ENCODE data around the gene XPO5.
"Not testable (repeated sequence)": the region's sequence is repeated elsewhere in the genome, so short reads cannot be mapped to it uniquely, and the experiment has no call there.

The XPO5 gene

DNA sequence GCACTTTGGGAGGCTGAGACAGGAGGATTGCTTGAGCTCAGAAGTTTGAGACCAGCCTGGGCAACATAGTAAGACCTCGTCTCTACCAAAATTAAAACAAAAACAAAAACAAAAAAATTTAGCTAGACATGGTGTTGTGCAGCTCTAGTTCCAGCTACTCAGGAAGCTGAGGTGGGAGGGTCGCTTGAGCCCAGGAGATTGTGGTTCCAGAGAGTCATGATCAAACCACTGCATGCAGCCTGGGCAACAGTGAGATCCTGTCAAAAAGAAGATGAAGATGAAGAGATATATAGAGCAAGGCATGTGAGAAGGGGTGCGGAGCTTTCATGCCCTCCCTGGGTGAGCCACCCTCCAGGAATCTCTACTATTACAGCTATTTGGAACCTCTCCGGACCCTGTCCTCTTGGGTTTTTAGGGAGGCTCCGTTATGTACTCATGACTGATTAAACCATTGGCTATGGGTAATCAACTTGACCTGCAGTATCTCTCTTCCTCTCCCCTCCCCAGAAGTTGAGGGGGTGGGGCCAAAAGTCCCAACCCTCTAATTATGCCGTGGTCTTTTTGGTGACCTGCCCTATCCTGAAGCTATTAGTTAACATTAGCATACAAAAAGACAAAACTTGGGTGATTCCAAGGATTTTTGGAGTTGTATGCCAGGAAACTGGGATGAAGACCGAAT lies 9.2 kb upstream of the XPO5 start:
- DNase-seq (ENCODE audit: low spot score): no peak

DNA sequence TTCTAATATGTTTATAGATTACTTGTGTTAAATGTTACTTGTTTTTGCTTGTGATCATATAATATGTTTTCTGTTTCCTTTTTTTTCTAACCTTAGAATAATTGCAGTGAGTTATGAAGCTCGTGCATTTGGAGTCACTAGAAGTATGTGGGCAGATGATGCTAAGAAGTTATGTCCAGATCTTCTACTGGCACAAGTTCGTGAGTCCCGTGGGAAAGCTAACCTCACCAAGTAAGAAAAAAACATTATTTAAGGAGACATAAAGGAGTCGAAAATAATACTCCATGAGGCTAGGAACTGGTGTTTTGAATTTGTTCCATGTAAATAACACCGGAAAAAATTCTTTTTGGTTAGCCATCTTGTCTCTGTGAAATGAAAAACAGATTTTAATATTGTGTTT lies 7.1 kb upstream of the XPO5 start:
- no peak for DNase-seq (ENCODE audit: low spot score)

DNA sequence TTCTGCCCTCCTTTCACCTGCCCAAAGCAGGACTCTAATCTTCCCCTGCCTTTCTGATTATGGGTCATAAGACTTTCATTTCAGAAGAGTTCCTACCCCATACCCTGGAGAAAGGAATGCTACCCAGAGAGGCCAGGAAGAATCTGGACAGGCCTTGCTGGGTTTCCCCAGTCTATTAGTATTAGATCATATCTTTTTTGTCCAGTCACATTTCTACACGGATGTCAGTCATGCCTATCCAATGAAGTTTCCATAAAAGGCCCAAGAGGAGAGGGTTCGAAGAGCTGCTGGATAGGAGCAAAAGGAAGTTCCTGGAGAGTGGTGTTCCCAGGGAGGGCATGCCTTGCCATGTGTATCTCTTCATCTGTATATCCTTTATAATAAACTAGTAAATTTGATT lies 3.3 kb upstream of the XPO5 start:
- DNase-seq (ENCODE audit: low spot score): no peak

DNA sequence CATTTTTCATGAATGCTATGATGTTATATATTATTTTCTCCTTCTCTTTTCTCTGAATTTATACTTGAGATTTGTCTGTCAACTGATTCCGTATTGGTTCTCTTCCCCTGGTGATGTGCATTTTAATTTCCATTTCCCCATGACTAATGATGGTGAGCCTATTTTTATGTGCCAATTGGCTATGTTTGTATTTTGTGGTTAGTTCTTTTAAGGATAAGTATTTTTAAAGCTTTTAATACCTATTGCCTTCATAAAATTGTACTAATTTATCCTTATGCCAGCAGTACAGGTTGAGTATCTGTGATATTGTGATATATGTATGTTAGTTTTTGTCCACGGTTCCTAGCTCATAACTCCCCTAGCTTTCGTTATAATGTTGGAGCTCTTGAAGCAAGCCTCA lies 2.9 kb upstream of the XPO5 start:
- no peak for DNase-seq (ENCODE audit: low spot score)

DNA sequence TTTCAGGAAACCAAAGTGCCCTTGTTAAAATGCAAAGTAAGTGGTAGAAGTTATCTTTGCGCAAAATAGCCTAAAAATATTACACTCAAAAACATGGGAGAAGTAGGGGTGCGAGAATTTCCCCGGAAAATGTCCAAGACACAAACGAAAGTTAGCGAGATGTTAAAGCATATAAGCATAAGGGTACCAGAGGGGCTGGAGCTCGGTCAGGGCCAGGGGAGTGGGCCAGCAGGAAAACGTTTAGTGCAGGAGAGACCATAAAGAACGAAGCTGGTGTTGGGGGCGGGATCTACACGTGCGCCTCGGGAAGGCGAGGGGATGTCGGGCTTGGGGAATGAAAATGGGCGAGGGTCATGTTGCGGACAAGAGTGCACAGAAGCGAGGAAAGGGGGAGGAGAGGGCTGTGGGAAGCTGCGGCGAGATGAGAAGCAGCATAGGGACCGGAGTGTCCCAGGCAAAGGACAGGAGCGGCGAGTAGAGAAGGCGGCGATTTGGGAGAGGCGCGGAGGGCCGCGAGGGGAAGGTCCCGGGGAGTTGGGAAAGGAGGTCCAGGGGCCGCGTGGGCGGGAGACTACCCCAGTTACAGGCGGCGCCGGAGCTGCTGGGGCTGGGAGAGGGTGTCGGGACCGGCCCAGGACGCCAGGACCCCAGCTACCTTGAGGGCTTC lies 600 bp downstream of the XPO5 start:
- peak; percentile 26 for DNase-seq (ENCODE audit: low spot score)

DNA sequence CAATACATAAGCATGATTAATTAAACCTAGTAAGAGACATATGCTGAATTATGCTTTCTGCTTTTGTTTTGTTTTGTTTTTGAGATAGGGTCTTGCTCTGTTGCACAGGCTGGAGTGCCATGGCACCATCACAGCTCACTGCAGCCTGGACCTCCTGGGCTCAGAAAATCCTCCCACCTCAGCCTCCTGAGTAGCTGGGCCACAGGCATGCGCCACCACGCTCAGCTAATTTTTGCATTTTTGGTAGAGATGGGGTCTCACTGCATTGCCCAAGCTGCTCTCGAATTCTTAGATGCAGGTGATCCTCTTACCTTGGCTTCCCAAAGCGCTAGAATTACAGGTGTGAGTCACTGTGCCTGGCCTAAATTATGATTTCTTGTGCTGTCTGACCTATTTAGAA lies 3.8 kb downstream of the XPO5 start:
- DNase-seq (ENCODE audit: low spot score): no peak

DNA sequence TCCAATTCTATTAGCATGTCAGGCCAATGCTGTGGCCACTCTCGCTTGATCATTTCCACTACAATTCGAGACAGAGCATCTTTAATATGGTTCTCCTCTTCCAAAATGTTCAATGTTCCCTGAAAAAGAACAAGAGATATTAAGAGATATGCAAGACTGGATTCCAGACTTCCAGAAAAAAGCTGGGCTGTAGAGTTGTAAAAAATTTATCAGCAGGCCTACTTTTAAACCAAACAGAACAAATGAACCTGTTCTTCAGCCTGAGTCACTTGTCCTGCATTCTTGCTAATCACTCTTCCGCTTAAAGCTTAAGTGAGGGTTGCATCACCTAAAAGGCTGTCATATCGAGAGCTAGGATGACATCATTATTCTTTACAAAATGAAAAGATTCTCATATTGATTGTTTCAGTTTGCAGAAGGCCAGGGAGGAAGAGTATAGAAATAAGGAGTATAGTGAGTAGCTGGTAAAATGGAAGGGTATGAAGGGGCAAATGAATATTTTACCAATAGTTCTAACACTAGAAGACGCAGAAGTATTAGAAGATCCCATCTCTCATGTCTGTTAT lies 4.9 kb downstream of the XPO5 start:
- DNase-seq (ENCODE audit: low spot score): no peak

DNA sequence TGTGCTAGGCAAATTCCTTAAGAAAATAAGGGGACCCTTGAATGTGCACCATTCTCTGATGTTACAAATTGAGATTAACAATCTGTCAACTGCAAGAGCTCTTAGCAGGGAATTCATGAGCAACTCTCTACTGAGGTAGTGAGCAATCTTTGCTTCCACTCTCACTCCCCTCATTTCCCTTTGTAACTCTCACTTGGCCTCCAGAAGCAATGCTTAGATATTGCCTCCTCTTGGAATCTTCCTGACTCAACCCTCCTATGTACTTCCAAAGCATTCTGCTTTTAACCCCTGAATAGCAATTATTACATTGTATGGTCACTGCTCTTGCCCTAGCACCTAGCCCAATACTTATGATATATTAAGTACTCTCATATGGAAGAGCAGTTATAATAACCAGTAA lies 16.5 kb downstream of the XPO5 start:
- no peak for DNase-seq (ENCODE audit: low spot score)

DNA sequence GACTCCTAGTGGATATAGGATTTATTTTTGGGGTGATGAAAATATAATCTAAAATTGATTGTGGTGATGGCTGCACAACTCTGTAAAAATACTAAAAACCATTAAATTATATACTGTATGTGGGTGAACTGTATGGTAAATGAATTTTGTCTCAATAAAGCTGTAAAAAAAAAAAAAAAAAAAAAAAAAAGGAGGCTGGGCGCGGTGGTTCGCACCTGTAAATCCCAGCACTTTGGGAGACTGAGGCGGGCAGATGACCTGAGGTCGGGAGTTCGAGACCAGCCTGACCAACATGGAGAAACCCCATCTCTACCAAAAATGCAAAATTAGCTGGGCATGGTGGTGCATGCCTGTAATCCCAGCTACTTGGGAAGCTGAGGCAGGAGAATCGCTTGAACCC lies 18.2 kb downstream of the XPO5 start:
- not testable (repeated sequence) for DNase-seq (ENCODE audit: low spot score)

DNA sequence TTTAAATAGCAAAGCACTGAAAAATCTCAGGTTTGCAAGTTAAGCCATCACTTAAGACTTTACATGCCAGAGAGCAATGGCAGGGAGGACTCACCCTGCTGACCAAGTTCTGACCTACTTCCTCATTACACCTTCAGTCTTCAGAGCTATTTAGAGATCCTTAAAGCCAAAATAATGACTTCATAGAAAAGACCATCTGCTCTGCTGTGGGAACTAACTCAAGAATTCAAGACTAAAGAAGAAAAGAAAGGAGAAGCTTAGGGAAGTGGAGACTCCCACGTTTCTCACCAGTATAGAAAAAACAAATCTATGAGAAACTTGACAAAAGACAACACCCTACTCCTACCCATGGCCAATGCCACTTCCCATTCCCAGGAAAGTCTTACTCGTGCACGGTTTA lies 28.6 kb downstream of the XPO5 start:
- peak; percentile 5 for DNase-seq (ENCODE audit: low spot score)

DNA sequence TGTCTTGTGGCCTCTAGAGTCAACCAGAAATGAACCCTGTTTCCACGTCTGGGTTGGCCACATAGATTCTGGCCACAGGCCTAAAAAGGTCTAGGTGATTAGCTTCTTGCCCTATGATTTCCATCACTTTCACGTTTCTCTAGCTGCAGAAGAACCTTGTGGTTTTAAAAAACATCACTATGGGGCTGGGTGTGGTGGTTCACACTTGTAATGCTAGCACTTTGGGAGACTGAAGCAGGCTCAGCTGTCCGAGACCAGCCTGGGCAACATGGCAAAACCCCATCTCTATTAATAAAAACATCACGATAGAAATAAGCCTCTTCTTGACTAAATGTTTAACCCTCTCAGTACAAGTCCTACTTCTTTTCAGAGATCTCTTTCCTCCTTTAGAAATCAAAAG lies 31.4 kb downstream of the XPO5 start:
- DNase-seq (ENCODE audit: low spot score): no peak

DNA sequence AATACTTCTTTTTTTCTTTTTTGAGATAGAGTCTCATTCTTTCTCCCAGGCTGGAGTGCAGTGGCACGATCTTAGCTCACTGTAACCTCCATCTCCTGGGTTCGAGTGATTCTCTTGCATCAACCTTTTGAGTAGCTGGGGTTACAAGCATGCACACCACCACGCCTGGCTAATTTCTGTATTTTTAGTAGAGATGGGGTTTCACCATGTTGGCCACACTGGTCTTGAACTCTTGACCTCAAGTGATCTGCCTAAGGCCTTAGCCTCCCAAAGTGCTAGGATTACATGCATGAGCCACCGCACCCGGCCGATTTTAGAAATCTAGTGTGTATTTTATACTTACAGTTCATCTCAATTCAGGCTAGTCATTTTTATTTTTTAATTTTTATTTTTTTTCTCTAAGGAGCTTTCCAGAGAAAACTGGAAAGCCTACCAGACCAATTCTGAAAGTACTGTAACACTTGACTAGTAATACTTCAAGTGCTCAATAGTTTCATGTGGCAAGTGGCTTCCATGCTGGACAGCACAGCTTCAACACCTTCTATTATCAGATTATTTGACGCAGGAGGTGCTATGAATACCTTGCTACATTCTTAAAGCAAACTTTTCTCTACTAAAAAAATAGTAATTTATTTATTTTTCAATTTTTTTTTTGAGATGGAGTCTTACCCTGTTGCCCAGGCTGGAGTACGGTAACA lies 33.9 kb downstream of the XPO5 start:
- DNase-seq (ENCODE audit: low spot score): no peak

DNA sequence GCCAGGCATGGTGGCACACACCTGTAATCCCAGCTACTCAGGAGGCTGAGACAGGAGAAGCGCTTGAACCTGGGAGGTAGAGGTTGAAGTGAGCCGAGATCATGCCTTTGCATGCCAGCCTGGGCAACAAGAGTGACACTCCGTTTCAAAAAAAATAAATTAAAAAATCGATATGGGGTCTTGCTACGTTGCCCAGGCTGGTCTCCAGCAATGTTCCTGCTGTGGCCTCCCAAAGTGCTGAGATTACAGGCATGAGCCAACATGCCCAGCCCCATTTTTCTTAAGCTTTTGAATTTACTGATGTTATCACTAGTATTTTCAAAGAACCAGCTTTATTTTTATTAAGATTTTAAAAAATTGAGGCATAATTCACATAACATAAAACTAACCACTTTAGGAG lies 35.3 kb downstream of the XPO5 start:
- DNase-seq (ENCODE audit: low spot score): no peak

DNA sequence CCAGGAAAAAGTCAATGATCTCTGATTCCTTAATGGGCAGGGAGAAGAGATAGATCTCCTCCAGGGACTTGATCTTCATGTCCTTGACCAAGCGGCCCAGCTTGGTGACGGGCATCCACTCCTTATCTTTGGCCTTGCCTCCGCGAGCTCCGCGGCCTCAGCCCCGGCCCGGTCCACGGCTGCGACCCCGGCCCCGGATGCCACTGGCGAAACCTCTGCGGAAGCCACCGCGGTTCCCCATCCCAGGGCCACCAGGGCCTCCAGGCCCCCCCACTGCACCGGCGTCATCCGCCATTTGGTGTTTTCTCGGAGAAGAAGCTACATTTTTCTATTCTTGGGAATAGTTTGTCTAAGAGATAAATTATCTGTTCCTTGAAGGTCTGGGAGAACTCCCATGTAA lies 36.4 kb downstream of the XPO5 start:
- not testable (repeated sequence) for DNase-seq (ENCODE audit: low spot score)

DNA sequence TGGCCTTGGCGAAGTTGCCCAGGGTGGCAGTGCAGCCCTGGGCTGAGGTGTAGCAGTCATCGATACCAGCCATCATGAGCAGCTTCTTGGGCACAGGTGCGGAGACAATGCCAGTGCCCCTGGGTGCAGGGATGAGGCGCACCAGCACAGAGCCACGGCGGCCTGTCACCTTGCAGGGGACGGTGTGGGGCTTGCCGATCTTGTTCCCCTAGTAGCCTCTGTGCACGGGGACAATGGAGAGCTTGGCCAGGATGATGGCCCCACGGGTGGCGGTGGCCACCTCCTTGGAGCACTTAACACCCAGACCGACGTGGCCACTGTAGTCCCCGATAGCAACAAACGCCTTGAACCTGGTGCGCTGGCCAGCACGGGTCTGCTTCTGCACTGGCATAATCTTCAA lies 36.9 kb downstream of the XPO5 start:
- not testable (repeated sequence) for DNase-seq (ENCODE audit: low spot score)

DNA sequence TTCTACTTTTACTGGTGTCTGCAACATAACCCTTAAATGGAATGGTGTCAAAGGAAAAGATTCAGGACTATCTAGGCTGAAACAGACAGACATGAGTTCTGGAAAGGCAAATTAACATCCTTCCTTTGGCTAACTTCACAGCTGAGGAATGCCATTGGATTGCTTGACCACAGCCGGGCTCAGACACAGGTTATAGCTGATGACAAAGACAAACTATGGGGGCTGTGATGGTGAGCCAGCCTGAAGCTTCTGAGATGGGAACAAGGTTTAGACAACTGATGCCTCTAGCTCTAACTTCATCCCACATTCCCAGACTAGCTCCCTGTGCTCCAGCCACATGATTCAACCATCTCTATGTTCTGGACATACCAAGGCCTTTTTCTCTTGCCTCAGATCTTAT lies 43.6 kb downstream of the XPO5 start:
- no peak for DNase-seq (ENCODE audit: low spot score)

DNA sequence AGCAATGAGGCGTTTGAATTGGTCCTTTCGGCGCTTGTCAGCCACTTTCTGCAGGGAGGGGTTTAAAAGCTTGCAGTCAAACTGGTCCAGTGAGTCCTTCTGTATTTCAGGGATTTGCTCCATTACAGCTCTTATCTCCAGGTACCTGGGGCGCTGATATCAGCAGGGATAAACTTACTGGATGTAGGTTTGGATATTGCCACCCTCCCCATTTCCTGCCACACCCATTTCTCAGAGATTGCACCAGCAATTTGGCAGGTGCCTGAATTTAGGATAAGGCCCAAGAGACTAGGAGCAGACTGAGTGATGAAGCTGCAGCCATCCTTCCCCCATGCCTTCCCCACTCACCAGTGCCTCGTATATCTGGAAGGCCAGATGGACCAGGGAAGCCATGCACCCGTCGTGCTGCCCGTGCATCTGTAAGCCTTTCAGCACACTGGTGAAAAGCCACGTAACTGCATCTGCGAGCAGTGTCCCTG lies 51.3 kb downstream of the XPO5 start:
- DNase-seq (ENCODE audit: low spot score): no peak

DNA sequence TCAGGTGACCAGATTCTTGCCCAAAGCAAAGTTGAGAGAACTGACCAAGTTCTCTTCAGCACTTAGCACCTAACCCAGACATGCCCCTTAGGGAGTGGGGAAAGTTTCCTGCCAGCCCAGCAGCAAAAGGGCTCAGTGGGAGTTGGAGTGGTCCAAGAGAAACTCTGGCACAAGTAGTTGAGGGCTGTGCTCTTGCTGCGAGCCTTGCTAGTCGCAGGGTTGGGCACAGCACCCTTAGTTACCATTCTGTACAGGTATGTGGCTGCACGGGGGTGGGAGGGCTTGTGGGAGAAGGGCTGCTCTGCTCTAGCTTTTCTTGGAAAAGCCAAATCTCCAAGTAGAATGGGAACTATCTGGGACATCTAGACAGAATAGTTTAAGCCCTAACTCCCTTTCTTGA lies 52.6 kb downstream of the XPO5 start:
- no peak for DNase-seq (ENCODE audit: low spot score)

DNA sequence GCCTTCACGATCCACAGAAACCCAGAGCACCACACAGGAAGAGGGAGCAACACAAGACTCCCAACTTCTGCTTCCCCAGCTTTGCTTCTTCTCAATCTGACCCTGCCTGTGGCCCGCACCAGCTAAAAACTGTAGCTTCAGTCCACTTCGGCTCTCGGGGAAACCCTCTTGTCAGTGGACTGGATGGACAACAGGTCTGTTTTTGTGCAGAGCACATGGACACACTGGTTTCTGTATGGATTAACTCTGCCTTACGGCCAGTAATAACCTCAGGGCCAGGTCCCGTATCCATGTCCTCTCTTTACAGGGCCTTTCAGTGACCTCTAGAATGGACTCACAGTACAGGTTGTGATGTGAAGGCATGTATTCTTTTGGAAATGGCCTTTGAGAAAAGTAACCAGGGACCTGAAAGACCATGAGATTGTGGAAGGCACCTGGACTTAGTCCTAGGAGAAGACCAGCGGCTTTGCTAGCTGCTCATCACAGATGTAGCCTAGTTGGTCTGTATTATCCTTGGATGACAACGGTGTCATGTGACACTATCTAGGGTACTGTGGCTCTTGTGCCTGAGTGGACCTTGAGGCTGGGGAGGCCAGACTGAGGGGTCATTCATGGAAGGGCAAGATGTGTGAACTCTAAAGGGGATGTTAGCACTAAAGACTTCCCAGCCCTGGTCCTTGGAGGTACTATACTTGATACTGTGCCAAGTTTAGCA lies 53.1 kb downstream of the XPO5 start:
- no peak for DNase-seq (ENCODE audit: low spot score)

DNA sequence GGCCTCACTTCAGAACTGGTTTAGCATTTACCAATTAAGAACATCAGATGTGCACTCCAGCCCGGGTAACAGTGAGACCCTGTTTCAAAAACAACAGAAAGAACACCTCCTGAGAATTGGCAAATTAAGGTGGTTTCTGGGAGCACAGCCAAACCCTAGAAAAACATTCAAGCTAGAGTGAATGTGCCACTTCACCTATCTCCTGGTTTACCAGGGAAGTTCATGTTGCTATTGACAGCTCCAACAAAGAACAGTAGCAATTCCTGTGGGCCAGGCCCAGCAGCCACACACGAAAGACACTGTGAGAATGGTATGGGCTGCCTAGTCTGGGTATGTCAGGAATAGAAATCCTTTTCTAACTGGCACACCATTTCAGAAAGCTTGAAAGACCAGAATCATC lies 54.0 kb downstream of the XPO5 start:
- DNase-seq (ENCODE audit: low spot score): no peak

DNA sequence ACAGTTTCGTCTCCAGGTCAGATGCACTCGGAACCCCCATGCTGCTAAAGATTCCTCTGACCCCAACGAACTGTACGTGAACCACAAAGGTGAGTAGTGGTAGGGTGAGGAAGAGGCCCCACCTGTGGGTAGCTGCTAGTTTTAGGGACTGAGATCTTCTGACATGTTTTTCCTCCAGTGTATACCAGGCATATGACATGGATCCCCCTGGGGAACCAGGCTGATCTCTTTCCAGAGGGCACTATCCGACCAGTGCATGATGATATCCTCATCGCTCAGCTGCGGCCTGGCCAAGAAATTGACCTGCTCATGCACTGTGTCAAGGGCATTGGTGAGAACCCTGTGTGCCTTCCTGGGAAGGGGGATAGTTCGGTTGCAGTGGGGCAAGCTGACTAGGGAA lies 55.7 kb downstream of the XPO5 start:
- no peak for DNase-seq (ENCODE audit: low spot score)

Data from cerebellar cortex (tissue), 1 donor.